HUDEP-2 (cell line): ENCODE results near the gene LARGE1.
"Not testable (repeated sequence)": the region's sequence is repeated elsewhere in the genome, so short reads cannot be mapped to it uniquely, and the experiment has no call there.

Experiments
- DNase-seq, 76 experiments: peaks; one replicate each; lab custom pipeline; 2025; ENCODE audit not compliant: unreplicated experiment in 76 of 76; lab: John Stamatoyannopoulos, UW

Gene LARGE1

GRCh38 chr22:33400061-33400840 is 520.0 kb downstream of the LARGE1 start:
- no peak for DNase-seq

DNA sequence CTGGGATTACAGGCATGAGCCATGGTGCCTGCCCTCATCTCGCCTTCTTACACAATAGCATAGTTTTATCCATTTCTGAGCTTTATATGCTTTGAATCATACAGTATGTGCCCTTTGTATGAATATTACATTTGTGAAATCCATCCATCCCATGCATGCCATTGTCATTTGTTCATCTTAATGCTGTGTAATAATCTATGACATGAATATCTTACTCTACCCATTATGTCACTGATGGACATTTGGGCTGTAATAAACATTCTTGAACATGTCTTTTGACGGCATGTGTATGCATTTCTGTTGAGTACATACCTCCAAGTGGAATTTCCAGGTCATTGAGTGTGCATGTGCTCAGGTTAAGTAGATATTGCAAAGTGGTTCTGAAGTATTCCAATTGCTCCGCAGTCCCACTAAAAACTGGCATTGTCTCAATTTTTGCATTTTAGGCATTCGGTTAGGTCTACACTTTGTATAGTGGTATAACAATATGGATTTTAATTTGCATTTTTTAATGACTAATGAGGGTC is 522.8 kb downstream of the LARGE1 start:
- no peak for DNase-seq

DNA sequence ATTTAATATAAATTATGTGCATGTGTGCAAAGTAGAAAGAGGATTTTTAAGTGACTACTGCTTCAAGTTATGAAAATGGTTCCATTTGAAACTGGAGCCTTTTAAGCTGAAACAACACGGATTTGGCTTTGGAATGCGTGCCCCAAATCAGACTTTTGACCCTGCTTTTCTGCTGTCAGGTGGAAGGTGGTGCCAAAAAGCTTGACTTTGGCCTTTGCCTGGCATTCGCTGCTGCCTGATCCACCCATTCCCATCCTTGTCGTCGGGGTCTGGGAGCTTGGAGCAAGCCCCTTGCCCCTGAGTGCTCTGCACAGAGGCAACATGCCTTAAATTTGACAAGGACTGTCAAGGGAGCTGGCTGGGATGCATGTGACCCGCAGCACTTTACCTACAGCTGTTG is 526.8 kb downstream of the LARGE1 start:
- no peak for DNase-seq

DNA sequence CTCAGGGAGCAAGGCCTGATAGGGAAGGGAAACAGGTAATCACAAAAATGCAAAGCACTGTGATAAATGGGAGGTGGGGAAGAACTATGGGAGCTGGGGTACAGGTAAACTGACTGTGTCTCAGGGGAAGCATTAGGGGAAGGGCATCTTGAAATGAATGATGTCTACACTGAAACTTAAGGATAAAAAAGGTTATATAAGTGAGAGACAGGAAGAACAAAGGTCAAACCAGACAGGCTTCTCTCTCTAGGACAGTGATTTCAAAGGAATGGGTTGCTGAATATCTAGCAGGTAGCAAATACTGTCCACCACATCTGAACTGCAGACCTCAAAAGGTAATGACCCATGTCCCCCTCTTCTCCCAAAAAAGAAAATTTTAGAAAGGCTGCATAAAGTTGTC is 529.0 kb downstream of the LARGE1 start:
- no peak for DNase-seq

DNA sequence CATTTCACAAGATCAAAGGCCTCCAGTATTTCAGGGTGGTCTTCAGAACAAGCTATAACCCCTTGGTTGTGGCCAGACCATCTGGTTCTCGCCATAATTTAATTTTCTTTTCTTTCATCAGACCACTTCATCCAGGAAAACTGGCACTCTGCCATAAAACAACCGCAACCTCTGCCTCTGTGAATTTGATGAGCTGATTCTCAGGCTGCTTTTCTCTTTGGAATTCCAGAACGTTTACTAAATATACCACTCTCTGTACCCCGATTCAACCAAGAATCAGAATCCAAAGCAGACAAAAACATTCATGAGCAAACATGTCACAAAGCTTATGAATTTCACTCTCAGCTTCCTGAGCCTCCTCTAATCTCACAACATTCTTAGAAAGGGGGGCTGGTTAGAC is 530.3 kb downstream of the LARGE1 start:
- no peak for DNase-seq

GRCh38 chr22:33386270-33386669 is 534.0 kb downstream of the LARGE1 start:
- DNase-seq: no peak

DNA sequence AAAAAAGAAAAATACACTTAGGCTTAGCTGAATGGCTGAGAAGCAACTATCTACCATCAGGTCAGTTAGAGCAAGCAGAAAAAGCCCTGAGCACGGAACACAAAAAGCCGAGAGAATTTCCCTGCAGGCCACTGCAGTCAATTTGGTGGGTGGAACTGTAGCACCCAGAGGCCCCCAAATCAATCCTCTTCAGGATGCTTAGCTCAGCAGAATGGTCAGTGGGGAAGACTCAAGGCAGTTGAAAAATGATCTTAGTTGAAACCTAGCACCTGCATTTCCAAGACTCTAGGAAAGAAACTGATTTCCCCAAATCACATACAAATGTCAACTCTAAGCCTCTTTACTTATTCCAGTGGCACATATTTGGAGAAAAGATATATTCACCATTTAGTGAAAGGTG is 534.7 kb downstream of the LARGE1 start:
- DNase-seq: no peak

- no peak for DNase-seq
Observed at GRCh38 chr22:33382436-33382835, 537.8 kb downstream of the LARGE1 start.

GRCh38 chr22:33381531-33382406 is 538.5 kb downstream of the LARGE1 start:
- DNase-seq: no peak

GRCh38 chr22:33380789-33381530 is 539.3 kb downstream of the LARGE1 start:
- DNase-seq: no peak

GRCh38 chr22:33379836-33380235 is 540.4 kb downstream of the LARGE1 start:
- DNase-seq: no peak

DNA sequence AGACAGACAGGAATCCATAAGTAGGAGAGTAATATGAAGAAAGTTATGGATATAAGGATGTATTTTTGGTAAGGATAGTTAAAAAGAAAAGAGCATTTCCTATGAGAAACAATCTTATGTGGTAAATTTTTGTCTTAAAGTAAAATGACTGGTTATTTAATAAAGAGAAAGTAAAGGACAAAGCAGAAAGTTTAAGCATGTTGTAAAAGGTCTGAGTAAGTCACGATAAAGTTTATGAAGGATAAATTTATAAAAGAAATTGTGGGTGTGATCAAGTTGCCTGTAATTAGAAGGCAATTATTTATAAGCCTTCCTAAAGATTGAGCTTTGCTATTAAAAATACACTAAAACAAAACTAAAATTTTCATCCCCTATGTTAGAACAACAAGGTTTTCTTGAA is 547.4 kb downstream of the LARGE1 start:
- DNase-seq: no peak

DNA sequence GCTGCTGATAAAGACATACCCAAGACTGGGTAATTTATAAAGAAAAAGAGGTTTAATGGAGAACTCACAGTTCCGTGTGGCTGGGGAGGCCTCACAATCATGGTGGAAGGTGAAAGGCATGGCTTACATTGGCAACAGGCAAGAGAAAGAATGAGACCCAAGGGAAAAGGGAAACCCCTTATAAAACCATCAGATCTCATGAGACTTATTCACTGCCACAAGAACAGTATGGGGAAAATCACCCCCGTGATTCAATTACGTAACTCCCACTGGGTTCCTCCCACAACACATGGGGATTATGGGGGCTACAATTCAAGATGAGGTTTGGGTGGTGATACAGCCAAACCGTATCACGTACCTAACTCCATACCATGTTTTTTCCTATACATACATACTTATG is 557.0 kb downstream of the LARGE1 start:
- not testable (repeated sequence) for DNase-seq

GRCh38 chr22:33362702-33363101 is 557.6 kb downstream of the LARGE1 start:
- no peak for DNase-seq

DNA sequence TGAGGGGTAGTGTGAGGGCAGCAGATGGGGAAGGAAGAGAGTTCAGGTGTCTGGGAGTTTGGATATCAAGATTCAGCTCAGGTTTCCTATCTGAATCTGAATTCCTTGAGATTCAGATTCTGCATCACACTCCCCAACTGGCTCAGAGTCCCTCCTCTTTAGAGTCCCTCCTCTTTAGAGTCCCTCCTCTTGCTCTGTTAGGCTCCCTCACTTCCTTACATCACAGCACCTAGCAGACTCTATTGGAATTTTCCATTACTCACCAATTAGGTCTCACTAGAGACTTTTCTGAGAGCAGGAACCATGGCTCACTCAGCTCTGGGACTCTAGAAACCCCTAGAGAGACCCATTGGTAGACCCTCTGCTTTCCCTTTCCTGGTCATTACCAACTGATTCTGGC is 558.7 kb downstream of the LARGE1 start:
- DNase-seq: no peak

- DNase-seq: no peak
Observed at GRCh38 chr22:33357981-33358399, 562.3 kb downstream of the LARGE1 start.

DNA sequence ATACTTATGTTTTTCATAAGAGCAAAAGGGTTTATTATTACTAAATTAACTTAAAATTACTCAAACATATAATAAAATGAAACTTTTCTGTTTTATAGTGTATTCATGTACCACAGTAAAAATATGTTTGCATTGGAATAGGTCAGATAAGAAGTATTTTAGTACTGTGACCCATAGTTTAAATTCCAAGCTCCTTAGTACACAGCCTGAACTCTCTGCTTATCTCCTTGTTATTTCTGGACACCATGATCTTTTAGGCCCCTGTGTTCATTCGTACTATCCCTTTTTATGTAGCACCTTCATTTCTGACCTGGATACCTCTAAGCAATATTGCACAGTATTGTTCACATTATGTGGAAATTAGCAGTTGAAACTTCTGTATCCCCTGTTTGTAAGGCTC is 565.3 kb downstream of the LARGE1 start:
- no peak for DNase-seq

- DNase-seq: no peak
Observed at GRCh38 chr22:33353502-33353901, 566.8 kb downstream of the LARGE1 start.

- no peak for DNase-seq
Observed at GRCh38 chr22:33352768-33353167, 567.5 kb downstream of the LARGE1 start.

DNA sequence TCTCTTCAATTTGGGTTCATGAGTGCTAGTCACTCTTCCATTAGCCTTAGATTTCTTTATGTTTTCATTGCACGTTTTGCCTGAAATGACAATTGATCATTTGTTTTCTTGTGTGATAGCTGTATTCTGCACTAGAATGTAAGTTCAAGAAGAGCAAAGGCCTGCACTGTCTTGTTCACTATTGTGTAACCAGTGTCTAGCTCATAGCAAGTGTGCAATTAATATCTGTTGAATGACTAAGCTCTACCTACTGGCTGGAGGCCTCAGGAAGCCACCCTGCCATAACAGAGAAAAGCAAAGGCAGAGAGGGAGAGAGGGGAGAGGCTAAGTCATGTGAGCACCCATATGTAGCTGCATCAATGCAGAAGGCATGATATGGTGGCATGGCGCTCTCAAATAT is 569.3 kb downstream of the LARGE1 start:
- DNase-seq: no peak

DNA sequence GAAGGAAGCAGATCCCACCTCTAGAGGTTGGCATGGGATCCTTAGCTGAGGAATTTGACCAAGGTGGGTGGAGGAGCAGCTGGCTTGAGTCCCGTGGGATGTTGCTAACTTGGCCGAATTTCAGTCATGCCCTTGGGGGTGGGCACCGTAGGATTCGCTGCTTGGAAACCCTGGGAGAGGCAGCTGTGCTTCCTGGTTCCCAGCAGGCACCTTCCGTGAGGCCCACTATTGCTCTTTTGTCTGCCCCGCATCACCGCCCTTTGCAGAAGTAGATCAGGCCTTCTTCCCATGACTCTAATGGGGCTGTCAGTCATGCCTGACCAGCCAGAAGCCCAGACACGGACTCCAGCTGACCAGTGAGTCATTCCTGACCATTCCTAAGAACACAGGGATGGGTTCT is 569.8 kb downstream of the LARGE1 start:
- no peak for DNase-seq
